Osteoblast (primary cell): ENCODE data around the gene HDAC7. TPM values are rescaled to one million over a fixed set of nuclear protein-coding genes. Genes with fewer than 3 reads are reported as not detected.

Experiments
- DNase-seq: peaks from one replicate; pipeline ENCODE4 v3.0.0; 2011; ENCODE audit warnings: low spot score, mixed read lengths; ENCODE audit not compliant: insufficient read length; ENCODE audit errors: missing footprints
- H2AFZ ChIP-seq: 2 replicates; pipeline ENCODE4 v1.6.0; 2011; ENCODE audit warnings: mild to moderate bottlenecking, low read length
- H3K27ac ChIP-seq: 2 replicates; pipeline ENCODE4 v1.5.1; 2011; ENCODE audit warnings: mild to moderate bottlenecking, low read depth, low read length, moderate library complexity
- H3K27me3 ChIP-seq: 2 replicates; pipeline ENCODE4 v1.6.0; 2012; ENCODE audit warnings: mild to moderate bottlenecking, control low read depth, inconsistent platforms, low read length, moderate library complexity; ENCODE audit not compliant: insufficient read depth
- H3K36me3 ChIP-seq: 2 replicates; pipeline ENCODE4 v1.5.1; 2011; ENCODE audit warnings: mild to moderate bottlenecking, low read length, control low read depth, moderate library complexity; ENCODE audit not compliant: insufficient read depth
- H3K4me1 ChIP-seq: 2 replicates; pipeline ENCODE4 v1.5.1; 2011; ENCODE audit warnings: mild to moderate bottlenecking, low read length, control low read depth, moderate library complexity; ENCODE audit not compliant: insufficient read depth
- H3K4me2 ChIP-seq: 2 replicates; pipeline ENCODE4 v1.6.0; 2011; ENCODE audit warnings: mild to moderate bottlenecking, low read length; ENCODE audit not compliant: insufficient read depth
- H3K4me3 ChIP-seq: fragments of 200-600 bp; sonication (generic); 3 replicates; pipeline ENCODE4 v1.5.1; 2012; ENCODE audit warnings: mild to moderate bottlenecking, low read length, inconsistent platforms; ENCODE audit not compliant: insufficient read depth
- H3K79me2 ChIP-seq: 2 replicates; pipeline ENCODE4 v1.6.0; 2012; ENCODE audit warnings: mild to moderate bottlenecking, low read length, control low read depth, inconsistent platforms; ENCODE audit not compliant: insufficient read depth
- H3K9me3 ChIP-seq: 2 replicates; pipeline ENCODE4 v1.5.1; 2011; ENCODE audit warnings: low read depth, low read length, control low read depth
- H4K20me1 ChIP-seq: 2 replicates; pipeline ENCODE4 v1.6.0; 2012; ENCODE audit warnings: mild to moderate bottlenecking, low read length, control low read depth; ENCODE audit not compliant: insufficient read depth
- total RNA-seq: library from RNA; depleted of rRNA; stranded (reverse); fragments of >200 nt; gene quantifications from 2 replicates; pipeline ENCODE4 v1.2.3, GENCODE V29; 2012
- TF ChIP-seq, protein P1 (sequence below): IDR thresholded peaks from 2 replicates; pipeline ENCODE4 v1.5.1; 2011; ENCODE audit warnings: mild to moderate bottlenecking, low read depth, low read length, moderate library complexity; ENCODE audit errors: extremely low read depth

Gene HDAC7
- total RNA-seq, 1 donor, result 41.3 TPM

DNA sequence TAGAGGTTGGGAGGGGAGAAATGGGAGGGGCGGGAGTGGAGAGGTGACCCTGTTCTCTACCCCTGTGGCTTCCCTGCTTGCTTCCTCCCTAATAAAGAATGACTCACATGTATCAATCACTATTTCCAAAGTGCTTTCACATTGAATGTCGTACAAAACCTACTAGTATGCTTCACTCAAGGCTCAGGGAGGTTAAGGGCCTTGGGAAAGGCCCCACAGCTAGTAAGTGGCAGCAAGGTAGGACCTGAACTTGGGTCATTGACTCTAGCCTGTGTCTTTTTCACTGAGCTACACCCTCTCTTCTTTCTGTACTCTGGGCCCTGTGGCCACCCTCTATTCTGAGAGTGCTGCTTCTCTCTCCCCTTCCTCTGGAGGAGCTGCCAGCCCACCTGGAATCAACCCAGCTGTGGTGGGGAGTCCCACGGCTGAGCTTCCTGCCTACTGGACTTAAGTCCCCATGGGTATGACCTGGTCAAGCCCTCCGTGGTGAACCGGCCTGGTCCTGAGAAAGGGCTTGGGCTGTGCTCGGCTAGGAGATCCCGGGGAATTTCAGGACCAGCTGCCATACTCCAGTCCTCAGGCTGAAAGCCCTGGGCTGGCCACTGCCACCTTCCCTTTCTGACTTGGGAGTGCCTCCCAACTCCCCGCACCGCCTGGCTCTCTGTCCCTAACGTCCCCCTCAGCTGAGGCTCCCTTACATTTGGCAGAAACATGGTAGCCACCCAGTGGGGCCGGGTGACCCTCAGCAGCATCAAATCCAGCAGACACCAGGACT lies 33.6 kb downstream of the HDAC7 start:
- Histone ChIP-seq H3K27me3 (no peaks in the 10 kb centered on the region), H2AFZ (no peak overlapping the region), H4K20me1 (peaks cover 27% of the 10 kb centered on the region), H3K4me2 (no peak overlapping the region), H3K4me1 (no peaks in the 10 kb centered on the region), H3K79me2 (peaks cover 3% of the 10 kb centered on the region), H3K4me3 (no peak overlapping the region), H3K36me3 (peaks cover 89% of the 10 kb centered on the region), H3K9me3 (no peaks in the 10 kb centered on the region), H3K27ac (peak overlapping the region; percentile 12)
- DNase-seq, result no peak
- TF ChIP-seq, protein P1, sequence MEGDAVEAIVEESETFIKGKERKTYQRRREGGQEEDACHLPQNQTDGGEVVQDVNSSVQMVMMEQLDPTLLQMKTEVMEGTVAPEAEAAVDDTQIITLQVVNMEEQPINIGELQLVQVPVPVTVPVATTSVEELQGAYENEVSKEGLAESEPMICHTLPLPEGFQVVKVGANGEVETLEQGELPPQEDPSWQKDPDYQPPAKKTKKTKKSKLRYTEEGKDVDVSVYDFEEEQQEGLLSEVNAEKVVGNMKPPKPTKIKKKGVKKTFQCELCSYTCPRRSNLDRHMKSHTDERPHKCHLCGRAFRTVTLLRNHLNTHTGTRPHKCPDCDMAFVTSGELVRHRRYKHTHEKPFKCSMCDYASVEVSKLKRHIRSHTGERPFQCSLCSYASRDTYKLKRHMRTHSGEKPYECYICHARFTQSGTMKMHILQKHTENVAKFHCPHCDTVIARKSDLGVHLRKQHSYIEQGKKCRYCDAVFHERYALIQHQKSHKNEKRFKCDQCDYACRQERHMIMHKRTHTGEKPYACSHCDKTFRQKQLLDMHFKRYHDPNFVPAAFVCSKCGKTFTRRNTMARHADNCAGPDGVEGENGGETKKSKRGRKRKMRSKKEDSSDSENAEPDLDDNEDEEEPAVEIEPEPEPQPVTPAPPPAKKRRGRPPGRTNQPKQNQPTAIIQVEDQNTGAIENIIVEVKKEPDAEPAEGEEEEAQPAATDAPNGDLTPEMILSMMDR, result no peak

DNA sequence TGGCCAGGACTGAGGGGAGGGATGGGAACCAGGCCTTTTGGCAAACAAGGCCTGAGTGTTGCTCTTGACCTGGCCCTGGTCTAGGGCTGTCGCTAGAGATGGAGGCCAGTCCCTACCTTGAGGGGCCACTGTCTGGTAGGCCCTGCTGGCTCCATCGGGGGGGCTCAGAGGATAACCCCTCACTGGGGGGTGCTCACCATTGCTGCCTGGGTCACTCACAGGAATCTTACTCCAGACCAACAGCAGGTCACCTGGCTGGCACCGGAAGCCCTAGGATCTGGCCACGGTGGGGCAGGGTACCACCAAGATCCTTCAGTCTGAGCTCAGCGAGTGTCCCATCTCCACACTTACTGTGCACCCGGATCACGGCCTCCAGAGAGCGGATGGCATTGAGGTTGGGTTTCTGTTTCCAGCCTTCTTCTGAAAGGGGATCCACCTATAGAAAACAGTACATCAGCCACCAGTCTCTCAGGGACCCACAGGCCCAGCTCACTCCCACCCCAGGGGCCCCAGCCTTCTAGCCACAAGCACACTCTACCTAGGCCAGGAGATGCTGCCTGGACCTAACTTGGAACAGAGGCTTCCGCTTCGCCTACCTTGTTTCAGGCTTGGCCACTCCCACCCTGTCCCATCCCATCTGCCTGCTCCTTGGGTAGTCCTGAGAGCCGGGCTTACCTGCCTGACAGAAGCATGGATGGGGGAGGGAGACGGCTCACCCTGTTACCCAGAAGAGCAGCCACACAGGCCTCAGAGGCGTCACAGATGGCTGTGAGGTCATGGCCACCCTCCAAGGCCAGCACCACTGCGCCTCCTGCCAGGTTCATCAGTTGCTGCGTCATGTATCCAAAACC lies 34.4 kb downstream of the HDAC7 start:
- H3K27me3 ChIP-seq, result no peaks in the 10 kb centered on the region
- peaks cover 21% of the 10 kb centered on the region for H4K20me1 ChIP-seq
- peak overlapping the region; percentile 28 for H3K27ac ChIP-seq
- no peak overlapping the region for H2AFZ ChIP-seq
- H3K4me1 ChIP-seq, result no peaks in the 10 kb centered on the region
- H3K9me3 ChIP-seq, result no peaks in the 10 kb centered on the region
- no peak overlapping the region for H3K4me2 ChIP-seq
- TF ChIP-seq, protein P1, result no peak
- no peak for DNase-seq
- peaks cover 3% of the 10 kb centered on the region for H3K79me2 ChIP-seq
- peaks cover 82% of the 10 kb centered on the region for H3K36me3 ChIP-seq
- no peak overlapping the region for H3K4me3 ChIP-seq

DNA sequence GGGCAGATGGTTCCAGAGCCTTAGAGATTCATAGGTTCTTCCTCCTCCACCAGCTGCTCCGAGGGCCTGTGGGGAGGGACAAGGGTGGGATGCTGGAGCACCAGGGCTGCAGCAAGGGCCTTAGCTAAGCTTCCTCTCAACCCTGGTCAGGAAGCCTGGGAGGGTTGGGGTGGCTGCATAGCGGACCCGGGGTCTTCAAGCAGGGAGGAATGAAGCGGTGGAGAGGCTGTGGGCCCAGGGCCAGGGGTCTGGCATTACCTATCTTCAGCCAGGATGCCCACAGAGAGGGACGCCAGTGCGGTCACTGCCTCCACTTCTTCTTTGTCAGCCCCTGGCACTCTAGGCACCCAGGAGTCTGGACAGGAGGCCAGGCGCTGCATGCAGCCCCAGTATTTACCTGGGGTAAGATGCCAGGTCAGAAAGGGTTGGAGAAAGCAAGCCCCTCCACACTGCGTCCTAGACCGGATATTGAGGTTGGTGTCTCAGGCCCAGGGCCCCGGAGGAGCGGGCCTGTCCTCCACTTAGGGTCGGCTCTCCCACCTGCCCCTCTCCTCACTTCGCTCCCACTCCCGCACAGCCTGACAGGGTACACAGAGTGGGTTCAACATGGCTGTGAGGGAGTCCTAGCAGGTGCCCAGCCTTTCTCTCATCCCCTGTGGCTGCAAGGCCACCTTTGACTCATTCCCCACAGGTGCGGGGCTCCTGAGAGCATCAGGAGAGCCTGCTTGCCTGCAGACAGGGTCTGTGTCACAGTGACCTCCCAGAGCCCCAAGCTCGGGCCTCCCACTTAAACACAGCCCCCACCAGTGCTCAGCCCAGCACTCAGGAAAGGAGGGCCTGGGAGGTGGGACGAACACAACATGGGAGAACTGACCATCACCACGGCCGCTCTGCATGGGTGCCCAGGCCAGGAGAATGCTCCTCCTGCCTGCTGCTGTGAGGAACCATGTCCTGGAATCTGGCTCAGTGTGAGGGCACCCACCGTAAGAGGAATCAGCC lies 35.6 kb downstream of the HDAC7 start:
- Histone ChIP-seq H3K4me2 (no peak overlapping the region), H3K27me3 (no peaks in the 10 kb centered on the region), H3K4me3 (no peak overlapping the region), H3K27ac (no peak overlapping the region), H3K36me3 (peaks cover 72% of the 10 kb centered on the region), H4K20me1 (peaks cover 18% of the 10 kb centered on the region), H3K4me1 (no peaks in the 10 kb centered on the region), H3K79me2 (peaks cover 3% of the 10 kb centered on the region), H3K9me3 (no peaks in the 10 kb centered on the region), H2AFZ (no peak overlapping the region)
- TF ChIP-seq, protein P1, result no peak
- DNase-seq, result no peak
